Gastrocnemius medialis (tissue), 4 donors: Measurements from ENCODE around the gene CCL2. TPM values are rescaled to one million over a fixed set of nuclear protein-coding genes. Genes with fewer than 3 reads are reported as not detected.

Source experiments
- ATAC-seq, 2 donors: fragments of 150-250 bp; one replicate each; pipeline ENCODE4 v1.9.1; 2016
- DNase-seq, 2 donors: peaks; one replicate each; pipeline ENCODE4 v3.0.0-alpha.2; 2019
- H3K27ac ChIP-seq, 4 donors: fragments of 200-600 bp; sonication (generic); 1 replicate in 1 of 4; 2 replicates in 3 of 4; pipeline ENCODE4 v1.5.1; 2016 to 2018; ENCODE audit warnings: mild to moderate bottlenecking in 2 of 4, moderate library complexity in 1 of 4
- H3K27me3 ChIP-seq, 3 donors: fragments of 200-600 bp; sonication (generic) in 2 of 3; 1 replicate in 1 of 3; 2 replicates in 2 of 3; pipeline versions ENCODE4 v1.5.1 to v1.6.0; 2016 to 2019; ENCODE audit warnings: mild to moderate bottlenecking in 1 of 3, moderate library complexity in 1 of 3
- H3K36me3 ChIP-seq, 2 donors: fragments of 200-600 bp; sonication (generic) in 1 of 2; one replicate each; pipeline ENCODE4 v1.5.1; 2017 to 2018
- H3K4me1 ChIP-seq, 2 donors: fragments of 200-600 bp; sonication (generic) in 1 of 2; one replicate each; pipeline ENCODE4 v1.5.1; 2016 to 2017; ENCODE audit warnings: mild to moderate bottlenecking in 2 of 2
- H3K4me3 ChIP-seq, 4 donors: fragments of 200-600 bp; sonication (generic) in 3 of 4; 1 replicate in 1 of 4; 2 replicates in 3 of 4; pipeline ENCODE4 v1.5.1; 2016 to 2019; ENCODE audit warnings: mild to moderate bottlenecking in 2 of 4
- H3K9me3 ChIP-seq, 3 donors: fragments of 200-600 bp; sonication (generic) in 2 of 3; 1 replicate in 1 of 3; 2 replicates in 2 of 3; pipeline ENCODE4 v1.5.1; 2016 to 2019
- POLR2A ChIP-seq, 2 donors: fragments of 450-650 bp; IDR thresholded peaks; one replicate each; pipeline ENCODE4 v1.6.1; 2017; ENCODE audit warnings: antibody characterized with exemption in 2 of 2, mild to moderate bottlenecking in 2 of 2, moderate library complexity in 2 of 2
- in situ Hi-C, 4 donors: fragments of 200-750 bp; cut with MboI; loops; one replicate each; pipeline versions ENCODE4 v1.15.0 to v1.8.0; 2017; ENCODE audit warnings: low sequenced_read_pairs in 4 of 4
- intact Hi-C: fragments of 100-400 bp; cut with DNase I; formaldehyde crosslinking; loops from one replicate; pipeline ENCODE4 v1.15.1; 2023; ENCODE audit warnings: low total_unique reads
- total RNA-seq, 4 donors: library from RNA; depleted of rRNA; stranded (reverse); fragments of >200 nt; gene quantifications; one replicate each; pipeline versions ENCODE4 v1.1.0 to v1.2.3, GENCODE V29; 2016
- TF ChIP-seq, protein P1 (sequence below), 5 experiments: fragments of 450-650 bp in 3 of 5; fragments of 200-600 bp in 2 of 5; sonication (generic) in 2 of 5; IDR thresholded peaks in 4 of 5; conservative IDR thresholded peaks in 1 of 5; 1 replicate in 4 of 5; 2 replicates in 1 of 5; pipeline ENCODE4 v1.5.1; 2016 to 2019; ENCODE audit warnings: antibody characterized with exemption in 5 of 5, mild to moderate bottlenecking in 3 of 5, moderate library complexity in 3 of 5

CCL2 gene
- total RNA-seq, 4 donors from 2014 or later = 1.1 to 5.8 (median 4.1) TPM

DNA sequence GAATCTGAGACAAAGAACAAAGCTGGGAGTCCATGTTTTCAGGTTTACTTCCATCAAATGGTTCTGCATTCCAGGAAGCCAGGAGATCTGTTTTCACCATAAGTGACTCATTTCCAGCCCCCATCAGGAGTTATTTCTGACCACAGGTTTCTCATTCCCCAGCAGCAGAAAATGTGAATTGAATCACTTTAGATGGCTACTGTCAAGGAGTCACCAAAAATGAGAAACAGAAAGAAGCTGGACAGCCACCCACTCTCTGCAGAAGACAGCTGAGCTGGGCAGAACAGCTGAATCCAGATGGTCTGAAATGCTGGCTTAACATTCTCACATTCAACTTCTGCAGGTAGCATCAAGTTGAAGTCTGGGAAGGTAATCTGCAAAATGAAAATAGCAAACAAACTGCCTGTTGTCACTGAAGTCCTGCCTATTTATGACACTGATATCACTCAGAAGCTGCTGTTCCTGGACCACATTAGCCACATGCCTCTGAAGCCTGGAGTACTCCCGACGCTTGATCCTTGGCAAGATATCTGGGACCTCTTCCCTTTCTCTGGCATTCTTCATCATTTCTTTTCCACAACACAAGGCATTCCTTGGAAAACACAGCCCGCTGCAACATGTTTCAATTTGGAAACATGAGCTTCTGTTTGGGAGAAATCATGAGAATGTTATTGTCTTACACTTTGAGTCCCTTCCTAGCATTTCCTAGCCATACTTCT lies 45.7 kb downstream of the CCL2 start:
- ATAC-seq (no peak), DNase-seq (no peak)
- no peaks in the 10 kb centered on the region for H3K36me3 ChIP-seq
- intact Hi-C loops (no loop called here), in situ Hi-C loops (loop anchor here in 2 of 4 donors (10.0 kb wide), 2 partner anchors 96 to 106 kb away; no protein-coding TSS in a partner anchor)
- peak overlapping the region; percentile 37 to 49 (median 40) for H3K27ac ChIP-seq
- no peak for TF ChIP-seq POLR2A (IDR thresholded peaks at IDR 0.05)
- TF ChIP-seq, protein P1, sequence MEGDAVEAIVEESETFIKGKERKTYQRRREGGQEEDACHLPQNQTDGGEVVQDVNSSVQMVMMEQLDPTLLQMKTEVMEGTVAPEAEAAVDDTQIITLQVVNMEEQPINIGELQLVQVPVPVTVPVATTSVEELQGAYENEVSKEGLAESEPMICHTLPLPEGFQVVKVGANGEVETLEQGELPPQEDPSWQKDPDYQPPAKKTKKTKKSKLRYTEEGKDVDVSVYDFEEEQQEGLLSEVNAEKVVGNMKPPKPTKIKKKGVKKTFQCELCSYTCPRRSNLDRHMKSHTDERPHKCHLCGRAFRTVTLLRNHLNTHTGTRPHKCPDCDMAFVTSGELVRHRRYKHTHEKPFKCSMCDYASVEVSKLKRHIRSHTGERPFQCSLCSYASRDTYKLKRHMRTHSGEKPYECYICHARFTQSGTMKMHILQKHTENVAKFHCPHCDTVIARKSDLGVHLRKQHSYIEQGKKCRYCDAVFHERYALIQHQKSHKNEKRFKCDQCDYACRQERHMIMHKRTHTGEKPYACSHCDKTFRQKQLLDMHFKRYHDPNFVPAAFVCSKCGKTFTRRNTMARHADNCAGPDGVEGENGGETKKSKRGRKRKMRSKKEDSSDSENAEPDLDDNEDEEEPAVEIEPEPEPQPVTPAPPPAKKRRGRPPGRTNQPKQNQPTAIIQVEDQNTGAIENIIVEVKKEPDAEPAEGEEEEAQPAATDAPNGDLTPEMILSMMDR (IDR thresholded peaks at IDR 0.05 in 4 of 5, conservative IDR thresholded peaks at IDR 0.05 in 1 of 5) = no peak
- H3K27me3 ChIP-seq = no peaks in the 10 kb centered on the region
- H3K4me3 ChIP-seq = no peak overlapping the region
- no peaks in the 10 kb centered on the region for H3K9me3 ChIP-seq
- H3K4me1 ChIP-seq = peaks cover 9 to 12% of the 10 kb centered on the region in 2 donors

DNA sequence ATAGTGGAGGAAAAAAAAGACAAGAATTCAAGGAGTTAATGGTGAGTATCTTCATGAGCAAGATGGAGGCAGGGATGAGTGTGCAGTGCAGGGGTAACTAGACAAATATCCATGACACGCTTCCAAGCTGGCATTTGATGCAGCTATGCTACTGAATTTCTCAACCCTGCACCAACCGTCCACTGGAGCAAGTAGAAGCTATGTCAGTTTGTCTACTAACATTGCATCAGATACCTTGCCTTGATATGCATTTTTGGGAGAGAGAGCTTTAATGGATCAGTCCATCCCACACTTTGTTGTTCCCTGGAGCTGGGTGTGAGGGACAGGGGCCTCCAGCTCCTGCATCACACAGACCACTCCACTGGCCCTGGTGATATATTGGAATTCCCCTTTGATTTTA lies 46.9 kb downstream of the CCL2 start:
- H3K9me3 ChIP-seq = no peaks in the 10 kb centered on the region
- no peak overlapping the region for H3K4me3 ChIP-seq
- H3K27me3 ChIP-seq = no peaks in the 10 kb centered on the region
- H3K36me3 ChIP-seq = no peaks in the 10 kb centered on the region
- DNase-seq (no peak), ATAC-seq (no peak)
- in situ Hi-C loops (loop anchor here in 2 of 4 donors (10.0 kb wide), 2 partner anchors 97 to 107 kb away; no protein-coding TSS in a partner anchor), intact Hi-C loops (no loop called here)
- H3K27ac ChIP-seq = peak overlapping the region in 2 of 4 donors; percentile 16 to 42
- TF ChIP-seq, protein P1 (IDR thresholded peaks at IDR 0.05 in 4 of 5, conservative IDR thresholded peaks at IDR 0.05 in 1 of 5) = no peak
- TF ChIP-seq POLR2A (IDR thresholded peaks at IDR 0.05) = no peak
- H3K4me1 ChIP-seq = peaks cover 9 to 20% of the 10 kb centered on the region in 2 donors

DNA sequence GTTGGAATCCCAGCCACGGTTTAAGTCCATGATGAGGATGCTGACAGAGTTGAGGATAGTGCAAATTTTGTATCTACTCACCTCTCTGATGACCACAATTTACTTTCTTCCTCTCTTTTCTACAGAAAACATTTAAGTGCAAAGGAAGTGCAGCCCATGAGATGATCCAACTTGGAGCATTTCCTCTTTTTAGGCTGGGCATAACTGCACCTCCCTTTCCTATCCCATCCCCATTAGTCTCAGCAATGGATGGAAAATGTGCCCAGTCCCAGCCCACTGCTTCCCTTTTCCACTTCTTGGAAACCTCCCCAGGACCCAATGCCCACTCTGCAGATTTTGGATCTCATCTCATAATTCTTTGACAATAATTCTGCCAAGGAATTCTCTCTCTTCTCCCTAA lies 47.6 kb downstream of the CCL2 start:
- no peak for DNase-seq
- Histone ChIP-seq H3K4me1 (peaks cover 9 to 25% of the 10 kb centered on the region in 2 donors), H3K27me3 (no peaks in the 10 kb centered on the region), H3K27ac (no peak overlapping the region), H3K9me3 (no peaks in the 10 kb centered on the region), H3K4me3 (no peak overlapping the region), H3K36me3 (no peaks in the 10 kb centered on the region)
- in situ Hi-C loops = loop anchor here in 2 of 4 donors (10.0 kb wide), 2 partner anchors 98 to 108 kb away; no protein-coding TSS in a partner anchor
- intact Hi-C loops = no loop called here
- no peak for ATAC-seq
- no peak for TF ChIP-seq POLR2A (IDR thresholded peaks at IDR 0.05)
- TF ChIP-seq, protein P1 (IDR thresholded peaks at IDR 0.05 in 4 of 5, conservative IDR thresholded peaks at IDR 0.05 in 1 of 5) = no peak

DNA sequence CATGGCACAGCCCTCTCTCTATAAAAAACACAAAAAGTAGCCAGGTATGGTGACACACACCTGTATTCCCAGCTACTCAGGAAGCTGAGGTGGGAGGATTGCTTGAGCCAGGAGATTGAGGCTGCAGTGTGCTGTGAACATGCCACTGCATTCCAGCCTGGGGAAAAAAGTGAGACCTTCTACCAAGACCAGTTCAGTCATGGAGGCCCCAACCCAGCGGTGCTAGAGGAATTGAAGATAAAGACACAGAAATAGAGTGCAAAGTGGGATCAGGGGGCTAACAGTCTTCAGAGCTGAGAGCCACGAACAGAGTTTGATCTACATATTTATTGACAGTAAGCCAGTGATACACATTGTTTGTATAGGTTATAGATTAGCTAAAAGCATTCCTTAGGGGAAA lies 48.5 kb downstream of the CCL2 start:
- no peaks in the 10 kb centered on the region for H3K9me3 ChIP-seq
- in situ Hi-C loops (loop anchor here in 2 of 4 donors (10.0 kb wide), 2 partner anchors 99 to 109 kb away; no protein-coding TSS in a partner anchor), intact Hi-C loops (no loop called here)
- H3K27ac ChIP-seq = no peak overlapping the region
- TF ChIP-seq, protein P1 (IDR thresholded peaks at IDR 0.05 in 4 of 5, conservative IDR thresholded peaks at IDR 0.05 in 1 of 5) = no peak
- no peak for TF ChIP-seq POLR2A (IDR thresholded peaks at IDR 0.05)
- no peak for DNase-seq
- H3K4me1 ChIP-seq = peaks cover 13 to 29% of the 10 kb centered on the region in 2 donors
- H3K4me3 ChIP-seq = no peak overlapping the region
- no peaks in the 10 kb centered on the region for H3K27me3 ChIP-seq
- no peak for ATAC-seq
- H3K36me3 ChIP-seq = no peaks in the 10 kb centered on the region
